NCI-H1436 treated with DMSO at 0.1 percent for 48 hours (cell line): ENCODE measurements around the gene GKN1.

Experiments
- DNase-seq: peaks from one replicate; lab custom pipeline; 2025; lab: John Stamatoyannopoulos, UW

GKN1 gene

GRCh38 chr2:68961380-68961779 is 13.1 kb upstream of the GKN1 start:
- no peak for DNase-seq

- DNase-seq = no peak
Measured at GRCh38 chr2:68964282-68964681, 10.2 kb upstream of the GKN1 start.

- DNase-seq = no peak
Measured at GRCh38 chr2:68968221-68968620, 6.2 kb upstream of the GKN1 start.

GRCh38 chr2:68969736-68970490 is 4.5 kb upstream of the GKN1 start:
- DNase-seq = no peak

- no peak for DNase-seq
Measured at GRCh38 chr2:68970566-68971265, 3.7 kb upstream of the GKN1 start.

GRCh38 chr2:68971591-68972231 is 2.7 kb upstream of the GKN1 start:
- DNase-seq = no peak

GRCh38 chr2:68974946-68975665 is 670 bp downstream of the GKN1 start:
- no peak for DNase-seq

GRCh38 chr2:68975844-68976243 is 1.4 kb downstream of the GKN1 start:
- no peak for DNase-seq

- no peak for DNase-seq
Measured at GRCh38 chr2:68977453-68977852, 3.0 kb downstream of the GKN1 start.

GRCh38 chr2:68978098-68978497 is 3.7 kb downstream of the GKN1 start:
- DNase-seq = no peak

- no peak for DNase-seq
Measured at GRCh38 chr2:68980956-68981355, 6.5 kb downstream of the GKN1 start.

- no peak for DNase-seq
Measured at GRCh38 chr2:68987021-68987503, 12.6 kb downstream of the GKN1 start.

GRCh38 chr2:68989035-68989434 is 14.6 kb downstream of the GKN1 start:
- DNase-seq = no peak

GRCh38 chr2:68992341-68992740 is 17.9 kb downstream of the GKN1 start:
- DNase-seq = no peak

- DNase-seq = no peak
Measured at GRCh38 chr2:68992933-68993332, 18.5 kb downstream of the GKN1 start.

GRCh38 chr2:68993660-68994059 is 19.2 kb downstream of the GKN1 start:
- no peak for DNase-seq

GRCh38 chr2:68994864-68995263 is 20.4 kb downstream of the GKN1 start:
- no peak for DNase-seq

GRCh38 chr2:68995916-68996315 is 21.5 kb downstream of the GKN1 start:
- no peak for DNase-seq

GRCh38 chr2:68997401-68997800 is 23.0 kb downstream of the GKN1 start:
- DNase-seq = no peak

- DNase-seq = no peak
Measured at GRCh38 chr2:69001879-69002278, 27.4 kb downstream of the GKN1 start.

GRCh38 chr2:69003731-69004130 is 29.3 kb downstream of the GKN1 start:
- no peak for DNase-seq

- DNase-seq = no peak
Measured at GRCh38 chr2:69007169-69007568, 32.7 kb downstream of the GKN1 start.
